ENCODE measurements around the gene PLXNA2.

The PLXNA2 gene

GRCh38 chr1:208054911-208055379, 189.2 kb downstream of the PLXNA2 start:
- no peak for DNase-seq

DNA sequence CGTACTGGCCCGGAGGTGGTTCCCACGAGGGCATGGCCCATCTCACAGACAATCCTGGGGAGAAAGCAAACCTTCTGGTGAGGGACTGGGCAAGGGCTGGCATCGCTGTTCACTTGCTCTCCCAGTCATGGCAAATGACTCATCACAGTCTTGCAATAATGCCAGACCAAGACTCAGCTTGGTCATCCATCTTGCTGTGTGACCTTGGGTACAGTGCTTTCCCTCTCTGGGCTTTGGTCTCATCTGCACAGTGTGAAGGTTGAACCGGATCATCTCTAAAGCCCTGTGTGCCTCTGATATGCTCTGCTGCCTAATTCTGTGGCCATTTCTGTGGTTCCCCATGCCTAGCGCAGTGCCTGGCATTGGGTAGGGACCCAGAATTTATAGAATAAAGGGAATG, 189.7 kb downstream of the PLXNA2 start:
- no peak for DNase-seq

- DNase-seq, result no peak
These were observed 190.5 kb downstream of the PLXNA2 start for GRCh38 chr1:208053661-208054060.

DNA sequence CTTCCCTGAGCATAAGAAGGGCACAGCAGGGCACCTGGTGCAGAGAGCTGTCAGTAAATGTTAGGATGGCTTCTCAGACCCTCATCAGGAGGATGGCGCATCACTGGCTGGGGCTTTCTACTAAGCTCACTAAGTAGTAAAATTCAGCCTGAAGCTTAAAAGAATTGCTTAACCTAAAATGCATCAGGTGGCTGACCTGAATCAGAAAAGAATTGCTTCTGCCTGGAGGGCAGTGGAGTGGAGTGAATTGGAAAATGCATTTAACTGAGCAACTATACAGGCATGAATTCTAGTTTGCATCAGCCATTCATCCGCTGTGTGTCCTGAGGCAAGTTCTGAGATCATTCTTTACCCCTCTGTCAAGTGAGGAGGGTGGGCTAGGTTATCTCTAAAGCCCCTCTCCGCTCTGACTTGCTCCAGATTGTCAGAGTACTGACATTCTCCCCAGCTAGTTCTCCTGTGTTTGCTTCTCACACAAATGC, 191.2 kb downstream of the PLXNA2 start:
- no peak for DNase-seq

GRCh38 chr1:208052135-208052534, 192.0 kb downstream of the PLXNA2 start:
- DNase-seq, result no peak

DNA sequence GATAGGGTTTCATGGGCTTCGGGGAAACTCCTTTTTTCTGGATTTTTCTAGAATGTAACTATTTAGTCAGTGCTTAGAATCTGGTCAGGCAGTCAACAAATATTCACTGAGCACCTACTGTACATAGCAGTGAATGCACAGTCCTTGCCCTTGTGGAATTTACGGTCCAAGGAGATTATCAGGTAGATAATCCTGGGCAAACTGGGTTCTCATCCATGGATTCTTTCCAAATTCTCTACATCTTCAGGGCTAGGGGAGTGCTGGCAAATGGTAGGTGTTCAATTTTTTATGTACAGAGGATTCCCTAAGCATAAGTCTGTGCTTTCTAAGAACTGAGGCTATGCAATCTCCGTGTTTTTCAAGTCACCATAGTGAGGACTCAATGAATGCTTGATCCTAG, 192.5 kb downstream of the PLXNA2 start:
- no peak for DNase-seq

GRCh38 chr1:208048904-208049303, 195.3 kb downstream of the PLXNA2 start:
- DNase-seq, result no peak

DNA sequence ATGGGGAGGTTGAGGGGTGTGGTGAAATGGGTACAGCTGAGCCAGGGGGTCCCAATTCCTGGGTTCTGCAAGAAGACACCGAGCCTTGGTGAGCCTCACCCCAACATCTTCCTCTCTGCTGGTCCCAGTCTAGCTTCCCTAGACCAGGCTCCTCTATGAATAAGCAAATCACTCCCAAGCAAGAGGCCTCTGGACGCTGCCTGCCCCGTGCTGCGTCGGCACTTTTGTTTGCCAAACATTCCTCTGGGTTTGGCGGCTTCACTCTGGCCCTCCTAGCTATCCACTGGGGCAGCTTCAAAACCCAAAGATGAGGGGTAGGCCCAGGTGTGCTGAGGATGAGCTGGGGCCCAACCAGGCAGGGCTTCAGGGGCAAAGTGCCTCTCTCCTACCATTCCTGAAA, 196.2 kb downstream of the PLXNA2 start:
- DNase-seq, result no peak

- DNase-seq, result no peak
These were observed 196.7 kb downstream of the PLXNA2 start for GRCh38 chr1:208047476-208047934.

- DNase-seq, result no peak
These were observed 198.5 kb downstream of the PLXNA2 start for GRCh38 chr1:208045463-208046260.

GRCh38 chr1:208044589-208045462, 199.4 kb downstream of the PLXNA2 start:
- DNase-seq, result no peak

GRCh38 chr1:208043691-208044181, 200.4 kb downstream of the PLXNA2 start:
- DNase-seq, result no peak

DNA sequence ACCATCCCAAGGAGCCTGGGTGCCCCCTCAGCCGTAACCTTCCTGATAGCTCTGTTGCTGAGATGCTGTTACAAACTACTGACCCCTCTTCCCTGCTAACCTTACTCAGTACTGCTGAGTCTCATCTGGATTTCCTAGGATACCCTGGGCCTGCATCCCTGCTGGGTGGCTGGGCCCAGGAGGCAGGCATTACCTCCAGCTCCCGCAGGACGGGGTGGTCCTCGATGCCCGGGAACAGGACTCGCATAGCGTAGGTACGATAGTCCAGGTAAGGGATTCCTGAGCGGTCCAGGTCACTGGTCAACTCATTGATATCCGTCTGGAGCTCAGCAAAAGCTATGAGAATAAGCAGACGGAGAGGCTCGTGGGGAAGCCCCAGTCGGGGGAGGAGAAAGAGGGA, 201.3 kb downstream of the PLXNA2 start:
- no peak for DNase-seq

DNA sequence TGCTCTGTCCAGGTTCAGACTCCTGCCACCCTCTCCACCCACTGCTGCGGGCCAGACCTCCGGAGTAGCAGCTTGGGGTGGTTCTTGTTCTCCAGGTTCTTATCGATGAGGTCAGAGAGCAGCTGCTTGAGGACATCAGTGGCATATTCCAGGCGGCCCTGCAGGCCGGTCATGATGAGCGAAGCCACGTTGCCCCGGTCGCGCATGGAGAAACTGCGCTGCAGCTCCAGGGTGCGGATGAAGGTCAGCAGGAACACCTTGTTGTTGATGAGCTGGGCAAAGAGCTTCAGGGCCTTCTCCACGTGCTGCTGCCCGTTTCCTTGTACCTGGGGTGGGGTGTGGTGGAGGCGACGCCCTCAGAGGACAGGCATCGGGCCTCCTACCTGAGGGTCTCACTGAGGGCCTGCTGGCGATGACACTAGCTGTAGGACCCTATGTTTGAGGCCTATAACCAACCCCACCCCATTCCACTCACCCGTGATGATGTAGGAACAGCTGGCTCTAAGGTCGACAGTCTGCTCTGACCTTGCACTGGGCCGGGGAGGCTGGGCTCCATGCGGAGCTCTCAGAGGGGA, 202.1 kb downstream of the PLXNA2 start:
- DNase-seq, result no peak

DNA sequence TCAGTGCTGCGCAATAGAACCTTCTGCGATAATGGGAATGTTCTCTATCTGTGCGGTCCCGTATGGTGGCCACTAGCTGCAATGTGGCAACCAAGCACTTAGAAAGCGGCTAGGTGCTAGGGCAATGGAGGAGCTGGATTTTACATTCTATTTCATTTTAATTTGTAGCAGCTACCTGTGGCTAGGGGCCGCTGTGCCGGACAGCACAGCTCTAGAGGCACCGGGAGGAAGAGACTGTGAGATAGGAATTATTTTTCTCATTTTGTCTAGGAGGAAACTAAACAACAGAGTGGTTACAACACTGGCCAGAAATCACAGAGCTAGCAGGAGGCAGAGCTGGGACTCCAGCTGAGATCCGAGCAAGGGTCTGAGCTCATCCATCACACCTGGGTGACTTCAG, 202.7 kb downstream of the PLXNA2 start:
- no peak for DNase-seq

DNA sequence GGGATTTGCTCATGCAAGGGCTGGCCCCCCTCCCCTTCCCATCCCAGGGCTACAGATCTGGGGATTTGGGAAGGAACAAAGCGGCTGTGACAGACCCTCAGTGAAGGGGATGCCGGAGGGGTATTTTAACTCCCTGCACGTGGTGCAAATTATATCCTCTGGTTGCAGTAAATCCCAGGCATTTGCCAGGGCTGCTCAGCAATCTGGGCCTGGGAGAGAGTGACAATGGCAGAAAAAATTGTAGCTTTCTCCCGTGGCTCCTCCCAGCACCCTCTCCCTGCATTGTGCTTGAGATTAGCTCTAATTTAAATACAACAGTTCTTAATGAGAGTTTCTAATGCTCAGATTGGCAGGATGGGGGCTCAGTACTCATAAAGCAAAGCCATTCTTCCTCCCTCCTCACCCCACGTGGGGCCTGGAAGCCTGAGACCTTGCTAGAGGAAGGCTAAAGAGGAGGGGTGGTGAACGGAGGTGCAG, 203.3 kb downstream of the PLXNA2 start:
- DNase-seq, result no peak

DNA sequence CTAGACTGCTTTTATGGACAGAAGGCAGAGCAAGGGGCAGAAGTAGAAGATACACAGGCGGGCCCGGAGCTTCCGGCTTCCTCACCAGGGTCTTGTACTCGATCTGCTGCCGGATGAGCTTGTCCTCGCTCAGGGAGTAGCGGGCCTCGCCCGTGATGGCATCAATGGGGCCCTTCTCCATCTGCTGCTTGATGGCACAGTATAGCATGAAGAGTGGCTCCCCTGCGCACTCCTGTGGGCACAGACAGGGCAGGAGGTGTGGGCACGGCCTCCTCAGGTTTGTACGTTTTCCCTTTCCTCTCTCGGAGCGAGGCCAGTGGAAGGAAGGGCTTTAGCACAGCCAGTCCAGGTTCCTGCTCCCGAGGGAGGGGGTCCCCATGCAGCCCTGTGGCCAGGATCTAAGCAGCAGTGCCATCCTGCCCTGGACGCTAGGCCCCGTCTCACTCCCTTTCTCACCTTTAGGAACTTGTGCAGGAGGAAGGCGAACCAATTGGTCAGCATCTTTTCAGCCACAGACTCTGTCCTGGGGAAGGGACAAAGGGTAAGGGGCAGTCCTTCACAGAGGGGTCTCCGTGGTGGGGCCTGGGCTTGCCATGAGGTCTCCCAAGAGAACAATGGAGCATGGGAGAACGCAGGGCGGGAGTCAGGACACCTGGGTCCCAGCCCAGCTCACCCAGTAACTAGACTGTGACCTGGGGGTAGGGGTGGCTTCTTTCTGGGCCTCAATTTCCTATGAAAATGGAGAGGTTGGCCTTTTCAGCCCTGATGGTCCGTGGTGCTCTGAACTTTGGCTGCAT, 204.4 kb downstream of the PLXNA2 start:
- no peak for DNase-seq

- no peak for DNase-seq
These were observed 205.9 kb downstream of the PLXNA2 start for GRCh38 chr1:208038303-208038702.

DNA sequence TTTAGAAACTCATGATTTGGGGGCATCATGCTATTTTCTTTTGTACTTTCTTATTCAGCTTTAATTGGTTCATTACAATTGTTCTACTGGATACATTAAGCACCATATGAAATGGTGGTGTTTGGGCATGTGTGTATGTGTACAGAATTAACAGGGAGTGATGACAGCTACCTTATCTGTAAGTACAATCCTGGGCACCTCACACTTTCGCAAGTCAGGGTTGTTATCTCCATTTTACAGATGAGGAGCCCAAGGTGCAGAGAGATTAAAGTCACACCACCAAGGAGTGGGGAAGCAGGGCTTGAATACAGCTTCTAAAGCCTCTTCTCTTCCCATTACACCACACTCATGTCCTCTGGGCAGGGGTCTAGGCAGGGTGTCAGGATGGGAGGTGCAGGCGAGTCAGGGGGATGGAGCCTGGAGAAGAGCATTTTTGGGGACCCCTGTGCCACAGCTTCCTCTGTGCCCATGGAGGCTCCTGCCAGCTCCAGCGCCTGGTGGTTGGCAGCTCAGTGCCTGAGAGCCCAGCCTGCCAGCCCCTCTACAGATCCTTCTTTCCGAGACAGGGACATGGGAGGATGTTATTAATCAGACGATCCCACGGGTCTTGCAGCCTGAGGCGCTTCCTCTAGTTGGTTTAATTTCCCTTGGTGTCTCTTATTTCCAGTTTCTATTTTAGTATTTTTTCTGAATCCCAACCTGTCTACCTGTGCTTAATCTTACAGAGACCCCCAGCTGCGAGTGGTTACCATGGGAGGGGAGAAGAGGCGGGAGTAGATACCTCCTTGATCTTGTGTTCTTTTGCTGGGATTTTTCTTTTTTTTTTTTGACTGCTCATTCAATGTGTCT, 207.0 kb downstream of the PLXNA2 start:
- no peak for DNase-seq

DNA sequence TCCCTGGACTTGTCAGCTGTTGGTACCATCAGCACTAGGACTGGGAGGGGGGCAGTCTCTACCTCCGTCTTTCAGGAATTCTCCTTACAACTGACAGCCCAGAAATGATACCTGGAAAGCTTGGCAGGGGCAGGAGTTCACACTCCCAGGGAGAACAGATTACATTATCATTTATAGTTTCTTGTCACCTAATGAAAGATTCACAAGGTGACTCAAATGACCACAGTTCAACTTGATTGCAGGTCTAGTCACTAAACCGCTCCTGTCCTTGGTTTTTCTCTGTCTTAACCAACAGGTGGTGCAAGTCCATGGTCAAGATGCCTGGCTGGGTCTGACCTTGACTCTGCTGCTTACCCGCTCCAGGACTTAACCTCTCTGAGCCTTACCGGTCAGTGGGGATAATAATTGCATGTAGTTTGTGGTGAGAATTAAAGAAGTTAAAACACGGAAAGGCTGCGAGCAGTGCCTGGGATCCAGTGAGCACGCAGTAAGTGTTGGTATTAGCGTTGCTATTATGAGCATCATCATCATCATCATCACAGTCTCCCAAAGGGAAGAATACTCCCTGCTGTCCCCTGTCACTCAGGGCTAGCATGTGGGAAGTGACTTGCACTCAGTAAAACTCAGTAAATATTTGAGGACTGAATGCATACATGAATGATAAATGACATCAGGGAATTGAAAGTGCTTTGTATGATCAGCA, 207.9 kb downstream of the PLXNA2 start:
- DNase-seq, result peak; percentile 45

DNA sequence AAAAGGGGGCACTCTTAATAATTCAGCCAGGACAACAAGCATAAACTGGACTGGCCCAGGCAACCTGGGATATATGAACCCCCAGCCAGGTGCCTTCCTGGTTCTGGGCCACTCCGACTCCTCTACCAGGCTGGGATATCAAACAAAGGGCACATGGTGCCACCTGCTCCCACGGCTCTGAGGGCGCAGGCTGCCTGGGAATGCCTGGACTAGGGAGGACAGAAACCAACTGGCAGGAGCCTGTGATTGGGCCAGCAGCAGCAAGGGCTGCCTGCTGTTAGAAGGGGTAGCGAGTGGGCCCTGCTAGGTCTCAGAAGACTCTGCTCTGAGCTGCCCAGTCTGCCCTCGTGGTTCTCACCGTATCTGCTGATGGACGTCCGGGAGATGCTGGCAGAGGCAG, 210.0 kb downstream of the PLXNA2 start:
- no peak for DNase-seq

Data from DMS53 (cell line).